ENCODE measurements around the gene TBX4. TPM values are rescaled to one million over a fixed set of nuclear protein-coding genes. Genes with fewer than 3 reads are reported as not detected.

Gene TBX4
- not detected for total RNA-seq

DNA sequence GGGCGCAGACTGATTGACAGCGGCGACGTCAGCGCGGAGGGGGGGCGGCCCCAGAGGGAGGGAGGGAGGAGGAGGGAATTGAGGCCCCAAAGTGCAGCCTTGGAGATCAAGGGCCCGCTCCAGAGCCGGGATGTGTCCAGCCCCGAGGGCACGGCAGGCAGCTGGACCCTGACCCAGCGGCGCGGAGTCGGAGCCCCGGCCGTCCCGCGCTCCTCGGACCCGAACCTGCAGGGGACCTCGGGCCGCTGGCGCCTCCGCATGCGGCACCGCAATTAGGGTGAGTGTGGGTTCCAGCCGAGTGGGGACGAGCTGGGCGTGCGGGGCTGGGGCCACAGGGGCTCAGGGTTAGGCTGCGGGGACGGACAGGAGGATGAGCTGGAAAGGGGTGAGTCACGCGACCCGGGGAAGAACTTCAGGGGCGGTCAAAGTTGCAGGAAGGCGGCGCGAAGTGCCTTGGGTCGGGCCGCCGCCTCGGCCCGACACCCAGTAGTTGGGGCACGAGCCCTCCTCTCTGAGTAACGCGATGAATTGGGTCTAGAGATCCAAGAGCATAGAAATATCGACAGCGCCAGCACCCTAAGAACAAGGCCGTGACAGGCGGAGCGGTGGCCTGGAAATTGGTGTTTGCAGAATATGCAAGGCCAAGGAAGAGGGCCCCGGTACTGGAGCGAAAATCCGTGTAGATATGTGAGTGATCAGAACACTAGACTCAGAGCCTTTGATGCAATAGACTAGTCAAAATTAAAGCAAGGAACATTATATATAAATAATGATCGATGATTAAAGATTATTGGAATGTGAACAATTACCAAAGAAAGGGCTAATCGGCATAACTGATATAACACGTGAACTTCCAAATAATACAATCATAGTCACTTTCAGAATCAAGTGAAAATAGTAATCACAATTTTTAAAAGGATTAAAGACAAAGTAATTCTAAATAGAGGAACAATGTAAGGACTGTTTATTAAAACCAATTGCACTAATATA lies at the start of gene TBX4:
TBX4 (plus strand) TSS at position 122 of the 990 bp plus-strand sequence. CDS start 4,069 bp downstream, outside the sequence.
- Histone ChIP-seq H3K4me1 (peaks cover 19 to 35% (median 25%) of the 10 kb centered on the region in 4 donors), H3K9me3 (peaks cover 0 to 4% (median 0%) of the 10 kb centered on the region in 4 donors), H3K36me3 (no peaks in the 10 kb centered on the region), H3K4me3 (peak within 1 kb of the TSS; percentile 38 to 56 (median 49)), H3K27ac (replicated peaks in 1 of 4) (no peak within 1 kb of the TSS), H3K27me3 (peaks cover 0 to 77% (median 53%) of the 10 kb centered on the region in 4 donors)
- DNase-seq (ENCODE audit: extremely low spot score): no peak
- intact Hi-C loops (cut with DNase I): no loop called here
- 46% methylated on average over 23 of the region's 59 CpGs for WGBS
- no peak for TF ChIP-seq POLR2AphosphoS5 (IDR thresholded peaks at IDR 0.05)
- TF ChIP-seq EP300 (IDR thresholded peaks at IDR 0.05): no peak
- TF ChIP-seq, protein P1, sequence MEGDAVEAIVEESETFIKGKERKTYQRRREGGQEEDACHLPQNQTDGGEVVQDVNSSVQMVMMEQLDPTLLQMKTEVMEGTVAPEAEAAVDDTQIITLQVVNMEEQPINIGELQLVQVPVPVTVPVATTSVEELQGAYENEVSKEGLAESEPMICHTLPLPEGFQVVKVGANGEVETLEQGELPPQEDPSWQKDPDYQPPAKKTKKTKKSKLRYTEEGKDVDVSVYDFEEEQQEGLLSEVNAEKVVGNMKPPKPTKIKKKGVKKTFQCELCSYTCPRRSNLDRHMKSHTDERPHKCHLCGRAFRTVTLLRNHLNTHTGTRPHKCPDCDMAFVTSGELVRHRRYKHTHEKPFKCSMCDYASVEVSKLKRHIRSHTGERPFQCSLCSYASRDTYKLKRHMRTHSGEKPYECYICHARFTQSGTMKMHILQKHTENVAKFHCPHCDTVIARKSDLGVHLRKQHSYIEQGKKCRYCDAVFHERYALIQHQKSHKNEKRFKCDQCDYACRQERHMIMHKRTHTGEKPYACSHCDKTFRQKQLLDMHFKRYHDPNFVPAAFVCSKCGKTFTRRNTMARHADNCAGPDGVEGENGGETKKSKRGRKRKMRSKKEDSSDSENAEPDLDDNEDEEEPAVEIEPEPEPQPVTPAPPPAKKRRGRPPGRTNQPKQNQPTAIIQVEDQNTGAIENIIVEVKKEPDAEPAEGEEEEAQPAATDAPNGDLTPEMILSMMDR (IDR thresholded peaks at IDR 0.05): no peak
- TF ChIP-seq POLR2A (IDR thresholded peaks at IDR 0.05; ENCODE audit: low read depth): no peak

DNA sequence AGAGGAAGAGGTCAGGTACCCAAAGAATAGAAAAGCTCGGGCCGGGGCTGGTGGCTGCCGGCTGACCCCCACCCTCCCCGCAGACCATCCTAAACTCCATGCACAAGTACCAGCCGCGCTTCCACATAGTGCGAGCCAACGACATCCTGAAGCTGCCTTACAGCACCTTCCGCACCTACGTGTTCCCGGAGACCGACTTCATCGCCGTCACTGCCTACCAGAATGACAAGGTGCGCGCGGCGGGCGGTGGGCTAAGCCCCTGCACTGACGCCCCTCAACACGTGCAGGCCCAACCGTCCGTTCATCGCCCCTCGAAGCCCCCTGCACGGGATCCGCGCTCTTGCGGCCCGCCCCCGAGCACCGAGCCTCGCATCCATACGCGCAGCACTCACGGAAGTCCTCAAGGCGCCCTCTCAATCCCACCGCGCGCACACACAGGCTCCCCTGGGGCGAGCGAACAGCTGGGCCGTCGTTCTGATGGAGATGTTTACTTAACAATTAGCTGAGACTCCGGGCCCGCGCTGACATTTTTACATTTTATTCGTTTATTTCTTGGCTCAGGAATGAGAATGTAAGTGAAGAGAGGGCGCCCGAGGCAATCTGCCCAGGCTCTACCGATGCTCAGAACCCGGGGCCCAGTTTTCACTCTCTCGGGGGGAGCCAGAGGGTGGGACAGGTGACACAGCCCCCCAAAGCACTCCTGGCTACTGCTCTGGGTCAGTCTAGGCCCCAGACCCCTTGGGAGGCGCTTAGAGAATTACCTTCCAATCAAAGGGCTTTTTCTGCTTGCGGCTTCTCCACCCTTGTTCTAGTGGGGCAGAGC lies 49.0 kb upstream of the TBX4 start:
- 61% methylated on average over 51 of the region's 55 CpGs for WGBS
- H3K9me3 ChIP-seq: no peaks in the 10 kb centered on the region
- DNase-seq (ENCODE audit: extremely low spot score): no peak
- H3K27me3 ChIP-seq: peaks cover 5 to 93% (median 21%) of the 10 kb centered on the region in 4 donors
- H3K27ac ChIP-seq (replicated peaks in 1 of 4): peak overlapping the region; percentile 43 to 91 (median 60)
- H3K36me3 ChIP-seq: peaks cover 8 to 44% (median 27%) of the 10 kb centered on the region in 4 donors
- H3K4me3 ChIP-seq: peak overlapping the region; percentile 33 to 74 (median 56)
- peaks cover 37 to 95% (median 91%) of the 10 kb centered on the region in 4 donors for H3K4me1 ChIP-seq
- no peak for TF ChIP-seq POLR2AphosphoS5 (IDR thresholded peaks at IDR 0.05)
- TF ChIP-seq, protein P1 (IDR thresholded peaks at IDR 0.05): no peak
- TF ChIP-seq EP300 (IDR thresholded peaks at IDR 0.05): no peak
- no peak for TF ChIP-seq POLR2A (IDR thresholded peaks at IDR 0.05; ENCODE audit: low read depth)
- intact Hi-C loops (cut with DNase I): no loop called here

DNA sequence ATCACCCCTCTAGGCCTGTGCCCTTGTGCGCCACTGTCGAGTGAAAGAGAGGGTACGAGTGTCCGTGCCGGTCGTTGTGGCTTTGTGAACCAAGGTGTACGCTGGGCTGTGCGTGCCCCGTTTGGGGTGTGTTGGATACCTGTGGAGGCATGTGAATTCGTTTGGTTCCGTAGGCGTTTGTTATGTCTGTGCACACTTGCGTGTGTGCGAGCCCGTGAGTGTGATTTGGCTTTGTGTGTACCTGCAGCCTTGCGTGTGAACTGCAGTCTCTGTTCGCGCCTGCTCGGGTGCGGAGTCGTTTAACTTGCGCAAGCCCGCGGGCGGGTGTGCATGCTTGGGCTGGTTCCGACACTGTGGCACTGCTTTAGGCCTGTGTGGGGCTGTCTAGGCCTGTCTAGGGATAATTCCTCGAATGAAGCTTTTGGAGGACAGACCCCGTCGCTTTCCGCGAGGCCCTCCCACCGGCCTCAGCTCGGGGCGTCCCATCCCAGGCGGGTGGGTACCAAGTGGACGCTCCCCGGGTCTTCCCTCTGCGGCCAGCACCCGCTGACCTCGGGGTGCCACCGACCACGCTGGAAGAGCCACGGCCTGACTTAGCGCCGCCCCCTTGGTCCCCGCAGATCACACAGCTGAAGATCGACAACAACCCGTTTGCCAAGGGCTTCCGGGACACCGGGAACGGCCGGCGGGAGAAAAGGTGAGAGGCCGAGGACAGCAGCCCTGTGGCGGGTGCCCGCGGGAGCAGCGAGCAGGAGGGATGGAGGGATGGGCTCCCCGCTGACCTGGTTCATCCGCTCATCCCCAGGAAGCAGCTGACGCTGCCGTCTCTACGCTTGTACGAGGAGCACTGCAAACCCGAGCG lies 48.2 kb upstream of the TBX4 start:
- intact Hi-C loops (cut with DNase I): no loop called here
- TF ChIP-seq EP300 (IDR thresholded peaks at IDR 0.05): no peak
- TF ChIP-seq, protein P1 (IDR thresholded peaks at IDR 0.05): no peak
- TF ChIP-seq POLR2AphosphoS5 (IDR thresholded peaks at IDR 0.05): no peak
- no peak for TF ChIP-seq POLR2A (IDR thresholded peaks at IDR 0.05; ENCODE audit: low read depth)
- Histone ChIP-seq H3K27ac (replicated peaks in 1 of 4) (peak overlapping the region; percentile 55 to 92 (median 78)), H3K4me3 (peak overlapping the region; percentile 33 to 74 (median 56)), H3K36me3 (peaks cover 8 to 46% (median 27%) of the 10 kb centered on the region in 4 donors), H3K4me1 (peaks cover 32 to 95% (median 91%) of the 10 kb centered on the region in 4 donors), H3K27me3 (peaks cover 5 to 90% (median 16%) of the 10 kb centered on the region in 4 donors), H3K9me3 (no peaks in the 10 kb centered on the region)
- no peak for DNase-seq (ENCODE audit: extremely low spot score)
- 51% methylated on average over 52 of the region's 66 CpGs for WGBS

DNA sequence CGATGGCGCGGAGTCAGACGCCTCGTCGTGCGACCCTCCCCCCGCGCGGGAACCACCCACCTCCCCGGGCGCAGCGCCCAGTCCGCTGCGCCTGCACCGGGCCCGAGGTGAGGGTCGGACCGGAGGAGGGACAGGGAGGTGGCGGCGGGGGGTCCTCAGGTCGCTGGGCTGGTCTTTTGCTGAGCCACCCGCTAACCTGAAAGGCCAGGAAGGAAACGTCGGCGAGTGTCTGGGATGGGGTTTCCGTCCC lies 47.6 kb upstream of the TBX4 start:
- peaks cover 8 to 46% (median 27%) of the 10 kb centered on the region in 4 donors for H3K36me3 ChIP-seq
- H3K27ac ChIP-seq (replicated peaks in 1 of 4): peak overlapping the region; percentile 55 to 92 (median 78)
- H3K9me3 ChIP-seq: no peaks in the 10 kb centered on the region
- peaks cover 29 to 93% (median 89%) of the 10 kb centered on the region in 4 donors for H3K4me1 ChIP-seq
- H3K27me3 ChIP-seq: peaks cover 4 to 84% (median 11%) of the 10 kb centered on the region in 4 donors
- no peak for DNase-seq (ENCODE audit: extremely low spot score)
- 34% methylated on average over 12 of the region's 27 CpGs for WGBS
- TF ChIP-seq POLR2A (IDR thresholded peaks at IDR 0.05; ENCODE audit: low read depth) (no peak), POLR2AphosphoS5 (IDR thresholded peaks at IDR 0.05) (no peak), EP300 (IDR thresholded peaks at IDR 0.05) (no peak)
- TF ChIP-seq, protein P1 (IDR thresholded peaks at IDR 0.05): no peak
- intact Hi-C loops (cut with DNase I): no loop called here
- H3K4me3 ChIP-seq: peak overlapping the region; percentile 33 to 74 (median 56)
